Skin epidermis (tissue), 12 donors: ENCODE measurements around the gene CHST3.

Experiments
- H3K27ac ChIP-seq, 21 experiments: fragments of 200-600 bp; sonication (generic) in 11 of 21; one replicate each; pipeline ENCODE4 v1.5.0; 2020; ENCODE audit warnings: mild to moderate bottlenecking in 3 of 21, inconsistent platforms in 2 of 21, moderate library complexity in 2 of 21
- H3K4me3 ChIP-seq, 7 experiments: fragments of 200-600 bp; sonication (generic) in 2 of 7; one replicate each; pipeline ENCODE4 v1.5.0; 2020; ENCODE audit warnings: inconsistent platforms in 2 of 7, mild to moderate bottlenecking in 2 of 7, moderate library complexity in 1 of 7

CHST3 gene

GRCh38 chr10:72062382-72062781, 98.2 kb downstream of the CHST3 start:
- Histone ChIP-seq H3K27ac (no peak overlapping the region), H3K4me3 (no peak overlapping the region)
